Activated T-helper 1 cell treated with Interleukin-2 at 50 U/mL for 16 hours (primary cell): ENCODE measurements around the gene ZNF598.
A peak's percentile ranks its signal among the peaks of the same experiment; 100 is the strongest.

Source experiments
- DNase-seq: peaks from one replicate; pipeline ENCODE4 v3.0.0-alpha.2; 2020; ENCODE audit warnings: low read depth

Gene ZNF598

GRCh38 chr16:1990351-1991134 lies 19.1 kb downstream of the ZNF598 start:
- DNase-seq = no peak

- DNase-seq = no peak
Observed at GRCh38 chr16:1990101-1990350, 19.6 kb downstream of the ZNF598 start.

GRCh38 chr16:1989209-1990100 lies 20.2 kb downstream of the ZNF598 start, which contains the start of gene SYNGR3:
SYNGR3 (plus strand) TSS chr16:1989970; CDS start chr16:1990103, 133 bp downstream.
- no peak for DNase-seq

- no peak for DNase-seq
Observed at GRCh38 chr16:1987198-1987597, 22.4 kb downstream of the ZNF598 start.

GRCh38 chr16:1985466-1986150 lies 24.0 kb downstream of the ZNF598 start:
- DNase-seq = no peak

GRCh38 chr16:1984347-1985225 lies 25.0 kb downstream of the ZNF598 start:
- DNase-seq = no peak

GRCh38 chr16:1983544-1984346 lies 25.9 kb downstream of the ZNF598 start, which contains the start of gene GFER:
GFER (plus strand) TSS chr16:1984193; CDS start chr16:1984219, 26 bp downstream.
- peak; percentile 41 for DNase-seq

GRCh38 chr16:1982991-1983543 lies 26.6 kb downstream of the ZNF598 start:
- no peak for DNase-seq

- DNase-seq = no peak
Observed at GRCh38 chr16:1982013-1982433, 27.6 kb downstream of the ZNF598 start.

- DNase-seq = no peak
Observed at GRCh38 chr16:1981398-1981836, 28.2 kb downstream of the ZNF598 start, which contains the start of gene NOXO1. NOXO1 (minus strand) TSS chr16:1981469; CDS start chr16:1981179, 290 bp downstream.

GRCh38 chr16:1980770-1981087 lies 28.9 kb downstream of the ZNF598 start:
- DNase-seq = no peak

- DNase-seq = no peak
Observed at GRCh38 chr16:1980030-1980769, 29.4 kb downstream of the ZNF598 start.

GRCh38 chr16:1979271-1980029 lies 30.2 kb downstream of the ZNF598 start:
- DNase-seq = no peak

- DNase-seq = no peak
Observed at GRCh38 chr16:1978476-1979120, 31.0 kb downstream of the ZNF598 start.

- no peak for DNase-seq
Observed at GRCh38 chr16:1977875-1978268, 31.7 kb downstream of the ZNF598 start.

- DNase-seq = no peak
Observed at GRCh38 chr16:1976951-1977874, 32.4 kb downstream of the ZNF598 start.

GRCh38 chr16:1976216-1976520 lies 33.5 kb downstream of the ZNF598 start:
- no peak for DNase-seq
